SH-SY5Y (cell line): ENCODE data around the gene ANXA4.

ENCODE experiments used
- GATA2 ChIP-seq: IDR thresholded peaks from 2 replicates; pipeline ENCODE4 v1.6.1; 2011; ENCODE audit warnings: mild to moderate bottlenecking, low read depth, low read length
- GATA3 ChIP-seq: IDR thresholded peaks from 2 replicates; pipeline ENCODE4 v1.6.1; 2011; ENCODE audit warnings: low read depth, mild to moderate bottlenecking, low read length, moderate library complexity

ANXA4 gene

DNA sequence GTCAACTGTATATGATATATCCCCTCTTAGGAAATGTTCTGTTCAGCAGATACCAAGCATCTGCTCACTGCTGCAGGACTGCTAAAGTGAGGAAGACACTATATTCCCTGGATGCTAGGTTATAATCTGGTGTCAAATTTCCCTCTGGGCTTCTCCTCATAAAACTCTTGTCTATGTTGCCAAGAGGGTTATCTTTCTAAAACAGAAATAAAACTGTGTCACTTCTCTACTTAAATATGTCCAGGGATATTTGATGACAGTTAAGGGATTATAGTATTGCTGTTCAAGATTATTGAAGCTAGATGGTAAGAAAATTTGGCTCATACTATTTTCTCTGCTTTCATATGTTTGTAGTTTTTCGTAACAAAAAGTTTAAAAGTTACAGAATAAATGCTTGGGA is 121.4 kb downstream of the ANXA4 start:
- TF ChIP-seq GATA3 (no peak), GATA2 (no peak)
